ENCODE data around the gene RNASE13. TPM values are rescaled to one million over a fixed set of nuclear protein-coding genes. Genes with fewer than 3 reads are reported as not detected.
"Not testable (repeated sequence)": the region's sequence is repeated elsewhere in the genome, so short reads cannot be mapped to it uniquely, and the experiment has no call there.

The RNASE13 gene
- total RNA-seq, 2 experiments from 2014 or later = not detected

DNA sequence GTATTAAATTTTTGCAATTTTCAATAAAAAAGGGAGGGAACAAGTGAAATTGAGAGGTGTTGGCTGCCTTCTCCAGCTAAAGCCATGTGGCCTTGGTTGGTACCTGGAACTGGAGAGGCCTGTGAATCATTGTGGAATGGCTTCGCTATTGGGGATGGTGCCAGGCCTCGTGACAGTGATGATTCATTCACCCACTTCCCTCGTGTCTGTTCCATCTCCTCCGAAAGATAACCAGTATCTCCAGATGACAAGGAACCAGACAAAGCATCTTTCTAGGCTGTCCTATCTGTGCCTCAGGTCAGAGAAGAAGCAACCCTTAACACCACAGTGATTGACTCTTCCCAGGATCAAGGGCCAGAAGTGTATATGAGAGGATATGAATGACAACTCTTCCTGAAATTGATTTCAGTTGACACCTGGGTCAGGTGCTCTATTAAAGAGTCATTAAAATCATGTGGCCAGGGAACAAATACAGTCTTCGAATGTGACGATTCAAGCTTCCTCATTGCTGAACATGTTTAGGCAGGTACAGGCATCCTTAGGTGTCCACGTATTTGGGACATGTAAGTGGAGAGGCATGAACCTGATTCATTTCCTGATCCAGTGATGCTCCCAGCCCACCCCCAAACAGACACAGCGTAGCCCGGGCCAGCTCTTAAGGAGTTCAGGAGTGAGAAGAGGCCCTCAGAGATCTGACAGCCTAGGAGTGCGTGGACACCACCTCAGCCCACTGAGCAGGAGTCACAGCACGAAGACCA lies 7.2 kb upstream of the RNASE13 start, which contains the start of gene RNASE7:
RNASE7 (plus strand) TSS at position 687 of the 758 bp plus-strand sequence. CDS start 631 bp downstream, outside the sequence.
- Histone ChIP-seq H3K9me3 (ENCODE audit: low read length) (no peaks in the 10 kb centered on the region), H3K27ac (ENCODE audit: low read depth, low read length, poor library complexity, severe bottlenecking) (no peak within 1 kb of the TSS), H3K4me3 (ENCODE audit: low read depth, low read length, poor library complexity, severe bottlenecking) (no peak within 1 kb of the TSS), H3K36me3 (ENCODE audit: insufficient read depth, low read length) (no peaks in the 10 kb centered on the region), H3K4me2 (ENCODE audit: low read length) (no peak within 1 kb of the TSS), H4K20me1 (ENCODE audit: insufficient read depth, low read length) (no peaks in the 10 kb centered on the region), H3K9me2 (ENCODE audit: insufficient read depth, low read length) (no peaks in the 10 kb centered on the region), H3K4me1 (ENCODE audit: insufficient read depth, low read length, poor library complexity, severe bottlenecking) (no peaks in the 10 kb centered on the region), H2AFZ (ENCODE audit: low read length) (no peak within 1 kb of the TSS), H3K79me2 (ENCODE audit: insufficient read depth, low read depth, low read length) (no peaks in the 10 kb centered on the region)
- no peak for DNase-seq (ENCODE audit: low spot score)
- no peak for TF ChIP-seq EZH2phosphoT487 (IDR thresholded peaks at IDR 0.05; ENCODE audit: borderline replicate concordance, low read depth, low read length)
- TF ChIP-seq, protein P1, sequence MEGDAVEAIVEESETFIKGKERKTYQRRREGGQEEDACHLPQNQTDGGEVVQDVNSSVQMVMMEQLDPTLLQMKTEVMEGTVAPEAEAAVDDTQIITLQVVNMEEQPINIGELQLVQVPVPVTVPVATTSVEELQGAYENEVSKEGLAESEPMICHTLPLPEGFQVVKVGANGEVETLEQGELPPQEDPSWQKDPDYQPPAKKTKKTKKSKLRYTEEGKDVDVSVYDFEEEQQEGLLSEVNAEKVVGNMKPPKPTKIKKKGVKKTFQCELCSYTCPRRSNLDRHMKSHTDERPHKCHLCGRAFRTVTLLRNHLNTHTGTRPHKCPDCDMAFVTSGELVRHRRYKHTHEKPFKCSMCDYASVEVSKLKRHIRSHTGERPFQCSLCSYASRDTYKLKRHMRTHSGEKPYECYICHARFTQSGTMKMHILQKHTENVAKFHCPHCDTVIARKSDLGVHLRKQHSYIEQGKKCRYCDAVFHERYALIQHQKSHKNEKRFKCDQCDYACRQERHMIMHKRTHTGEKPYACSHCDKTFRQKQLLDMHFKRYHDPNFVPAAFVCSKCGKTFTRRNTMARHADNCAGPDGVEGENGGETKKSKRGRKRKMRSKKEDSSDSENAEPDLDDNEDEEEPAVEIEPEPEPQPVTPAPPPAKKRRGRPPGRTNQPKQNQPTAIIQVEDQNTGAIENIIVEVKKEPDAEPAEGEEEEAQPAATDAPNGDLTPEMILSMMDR (conservative IDR thresholded peaks at IDR 0.05; ENCODE audit: low read length) = no peak
- ChIA-PET POLR2A (interaction anchor here (0.5 to 0.7 kb wide), 2 partner anchors 27 to 521 kb away, joined by 3 read pairs; no protein-coding TSS in a partner anchor), CTCF (ENCODE audit: unreplicated experiment) (no interaction called here)
- intact Hi-C loops (cut with micrococcal nuclease; ENCODE audit: unreplicated experiment) = loop anchor here (2.0 kb wide), 2 partner anchors 27 to 71 kb away; no protein-coding TSS in a partner anchor
- BruUV-seq (replicated peaks) = no TSS peak

DNA sequence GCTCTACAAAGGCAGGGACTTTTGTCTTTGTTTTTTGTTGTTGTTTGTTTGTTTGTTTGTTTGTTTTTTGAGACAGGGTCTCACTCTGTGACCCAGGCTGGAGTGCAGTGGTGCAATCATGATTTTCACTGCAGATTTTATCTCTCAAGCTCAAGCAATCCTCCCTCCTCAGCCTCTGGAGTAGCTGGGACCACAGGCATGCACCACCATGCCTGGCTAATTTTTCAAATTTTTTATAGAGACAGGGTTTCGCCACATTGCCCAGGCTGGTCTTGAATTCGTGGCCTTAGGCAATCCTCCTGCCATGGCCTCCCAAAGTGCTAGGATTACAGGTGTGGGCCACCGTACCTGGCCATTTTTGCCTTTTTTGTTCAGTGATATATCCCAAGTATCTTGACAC lies 6.3 kb upstream of the RNASE13 start:
- H3K79me2 ChIP-seq (ENCODE audit: insufficient read depth, low read depth, low read length); H3K4me3 ChIP-seq (ENCODE audit: low read depth, low read length, poor library complexity, severe bottlenecking); H3K36me3 ChIP-seq (ENCODE audit: insufficient read depth, low read length); H2AFZ ChIP-seq (ENCODE audit: low read length); H3K27ac ChIP-seq (ENCODE audit: low read depth, low read length, poor library complexity, severe bottlenecking); H3K4me2 ChIP-seq (ENCODE audit: low read length); H4K20me1 ChIP-seq (ENCODE audit: insufficient read depth, low read length); POLR2A ChIA-PET; H3K9me3 ChIP-seq (ENCODE audit: low read length); H3K4me1 ChIP-seq (ENCODE audit: insufficient read depth, low read length, poor library complexity, severe bottlenecking); DNase-seq (ENCODE audit: low spot score); H3K9me2 ChIP-seq (ENCODE audit: insufficient read depth, low read length); BruUV-seq (replicated peaks): not testable (repeated sequence)
- intact Hi-C loops (cut with micrococcal nuclease; ENCODE audit: unreplicated experiment) = loop anchor here (2.0 kb wide), 2 partner anchors 26 to 70 kb away; no protein-coding TSS in a partner anchor
- CTCF ChIA-PET (ENCODE audit: unreplicated experiment) = interaction anchor here (1.0 kb wide), 1 partner anchor 26 kb away, joined by 3 read pairs; no protein-coding TSS in a partner anchor

DNA sequence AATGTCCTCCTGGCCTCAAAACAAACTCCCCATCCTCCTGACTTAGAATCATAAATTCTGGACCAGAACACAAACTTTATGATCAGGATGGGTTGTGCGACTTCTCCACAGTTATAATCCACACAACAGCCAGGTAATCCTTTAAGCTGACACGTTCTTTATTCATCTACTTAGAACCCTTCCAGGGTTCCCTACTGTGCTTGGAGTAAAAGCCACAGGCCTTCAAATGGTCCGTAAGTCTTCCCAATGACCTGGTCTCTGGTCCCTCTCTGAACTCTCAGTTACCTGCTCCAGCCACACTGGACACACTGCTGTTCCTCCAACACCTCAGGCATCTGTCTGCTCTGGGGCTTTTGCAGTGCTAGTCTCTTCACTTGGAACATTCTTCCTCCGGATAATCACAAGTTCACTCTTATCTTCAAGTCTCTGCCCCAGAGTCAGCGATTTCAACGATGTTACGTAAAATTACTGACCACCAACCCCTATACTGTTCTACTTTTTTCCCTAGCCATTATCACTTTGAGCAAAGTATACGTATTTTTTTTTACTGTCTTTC lies 5.8 kb upstream of the RNASE13 start:
- no peaks in the 10 kb centered on the region for H4K20me1 ChIP-seq (ENCODE audit: insufficient read depth, low read length)
- H3K36me3 ChIP-seq (ENCODE audit: insufficient read depth, low read length) = no peaks in the 10 kb centered on the region
- no peak overlapping the region for H3K4me3 ChIP-seq (ENCODE audit: low read depth, low read length, poor library complexity, severe bottlenecking)
- TF ChIP-seq, protein P1 (conservative IDR thresholded peaks at IDR 0.05; ENCODE audit: low read length) = peak; percentile 29; the same call in 1 of the 2 replicates
- TF ChIP-seq EZH2phosphoT487 (IDR thresholded peaks at IDR 0.05; ENCODE audit: borderline replicate concordance, low read depth, low read length) = no peak
- no peaks in the 10 kb centered on the region for H3K4me1 ChIP-seq (ENCODE audit: insufficient read depth, low read length, poor library complexity, severe bottlenecking)
- ChIA-PET CTCF (ENCODE audit: unreplicated experiment) (interaction anchor here (1.0 kb wide), 1 partner anchor 25 kb away, joined by 3 read pairs; no protein-coding TSS in a partner anchor), POLR2A (interaction anchor here (0.7 to 1.7 kb wide), 3 partner anchors 26 to 36 kb away, joined by 3 to 4 read pairs (median 4); no protein-coding TSS in a partner anchor)
- no peak for DNase-seq (ENCODE audit: low spot score)
- intact Hi-C loops (cut with micrococcal nuclease; ENCODE audit: unreplicated experiment) = loop anchor here (2.0 kb wide), 2 partner anchors 26 to 70 kb away; no protein-coding TSS in a partner anchor
- BruUV-seq (replicated peaks) = no TSS peak
- no peaks in the 10 kb centered on the region for H3K79me2 ChIP-seq (ENCODE audit: insufficient read depth, low read depth, low read length)
- no peaks in the 10 kb centered on the region for H3K9me3 ChIP-seq (ENCODE audit: low read length)
- no peak overlapping the region for H2AFZ ChIP-seq (ENCODE audit: low read length)
- H3K9me2 ChIP-seq (ENCODE audit: insufficient read depth, low read length) = no peaks in the 10 kb centered on the region
- H3K4me2 ChIP-seq (ENCODE audit: low read length) = no peak overlapping the region
- no peak overlapping the region for H3K27ac ChIP-seq (ENCODE audit: low read depth, low read length, poor library complexity, severe bottlenecking)
